HG02759 (cell line): ENCODE measurements around the gene DND1.
A peak's percentile ranks its signal among the peaks of the same experiment; 100 is the strongest.
"Not testable (repeated sequence)": the region's sequence is repeated elsewhere in the genome, so short reads cannot be mapped to it uniquely, and the experiment has no call there.

Experiments
- ATAC-seq: cut with Tn5 transposase; IDR thresholded peaks from one replicate; pipeline ENCODE4 v1.9.1; 2021; ENCODE audit warnings: mild to moderate bottlenecking, moderate library complexity; ENCODE audit not compliant: unreplicated experiment

DND1 gene

GRCh38 chr5:140673187-140673976 lies at the start of gene DND1:
Gene DND1, minus strand, starts transcription at chr5:140673576. Its CDS starts 34 bp downstream, at chr5:140673542.
- no peak for ATAC-seq

DNA sequence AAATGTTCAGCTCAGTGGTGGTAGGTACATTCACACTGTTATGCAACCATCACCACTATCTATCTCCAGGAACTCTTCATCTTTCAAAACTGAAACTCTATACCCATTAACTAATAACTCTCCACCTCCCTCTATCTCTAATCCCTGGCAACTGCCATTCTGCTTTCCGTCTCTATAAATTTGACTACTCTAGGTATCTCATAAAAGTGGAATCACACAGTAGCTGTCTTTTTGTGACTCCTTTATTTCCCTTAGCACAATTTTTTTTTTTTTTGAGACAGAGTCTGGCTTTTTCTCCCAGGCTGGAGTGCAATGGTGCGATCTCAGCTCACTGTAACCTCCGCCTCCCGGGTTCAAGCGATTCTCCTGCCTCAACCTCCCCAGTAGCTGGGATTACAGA lies 48.0 kb upstream of the DND1 start:
- not testable (repeated sequence) for ATAC-seq

GRCh38 chr5:140720738-140721137 lies 47.4 kb upstream of the DND1 start:
- ATAC-seq, result not testable (repeated sequence)

- ATAC-seq, result no peak
Observed at GRCh38 chr5:140718266-140718592, 44.9 kb upstream of the DND1 start.

- not testable (repeated sequence) for ATAC-seq
Observed at GRCh38 chr5:140716238-140716637, 42.9 kb upstream of the DND1 start.

- no peak for ATAC-seq
Observed at GRCh38 chr5:140713562-140714094, 40.3 kb upstream of the DND1 start.

DNA sequence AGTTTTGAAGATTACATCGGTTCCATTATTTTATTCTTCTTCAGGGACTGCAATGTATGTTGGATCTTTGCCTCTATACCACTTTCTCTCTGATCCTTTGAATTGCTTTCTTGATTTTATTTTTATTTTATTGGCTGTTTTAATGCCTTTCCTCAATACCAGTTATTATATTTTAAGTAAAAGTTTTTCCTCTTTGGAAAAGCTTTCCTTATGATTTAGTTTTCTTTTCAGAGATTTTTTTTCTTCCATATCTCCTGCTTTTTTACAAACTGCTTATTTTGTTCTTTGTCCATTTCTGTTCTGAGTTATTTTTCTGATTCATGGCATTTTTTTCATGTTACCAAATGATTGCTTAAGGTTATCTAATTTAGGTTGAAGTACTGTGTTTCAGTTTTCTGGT lies 38.4 kb upstream of the DND1 start:
- no peak for ATAC-seq

DNA sequence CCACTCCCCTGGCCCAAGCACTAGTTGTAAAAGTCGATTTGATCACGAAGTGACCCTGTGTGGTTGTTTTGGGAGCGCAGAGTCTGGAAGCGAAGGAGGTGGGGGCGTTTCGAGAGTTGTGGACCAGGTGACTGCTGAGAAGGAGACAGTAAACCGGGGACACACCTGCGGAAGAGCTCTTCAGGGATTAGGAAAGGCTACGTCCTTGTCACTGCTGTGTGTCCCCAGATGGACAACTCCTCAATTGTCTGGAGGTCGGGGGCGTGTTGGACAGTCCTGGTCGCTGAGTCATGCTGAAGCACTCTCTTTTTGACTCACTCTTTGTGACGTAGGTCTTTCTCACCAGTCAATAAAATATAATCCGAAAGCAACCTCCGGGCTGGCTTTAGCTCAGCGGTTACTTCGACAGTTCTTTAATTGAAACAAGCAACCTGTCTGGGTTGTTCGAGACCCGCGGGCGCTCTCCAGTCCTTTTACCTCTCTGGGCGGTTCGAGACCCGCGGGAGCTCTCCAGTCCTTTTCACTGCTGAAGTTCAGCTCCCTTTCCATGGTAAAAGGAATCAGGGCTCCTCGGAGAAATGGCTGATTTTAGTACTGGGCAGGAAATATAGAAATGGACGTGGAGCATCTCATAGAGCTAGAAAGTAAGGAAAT lies 37.6 kb upstream of the DND1 start:
- peak; percentile 90 for ATAC-seq

DNA sequence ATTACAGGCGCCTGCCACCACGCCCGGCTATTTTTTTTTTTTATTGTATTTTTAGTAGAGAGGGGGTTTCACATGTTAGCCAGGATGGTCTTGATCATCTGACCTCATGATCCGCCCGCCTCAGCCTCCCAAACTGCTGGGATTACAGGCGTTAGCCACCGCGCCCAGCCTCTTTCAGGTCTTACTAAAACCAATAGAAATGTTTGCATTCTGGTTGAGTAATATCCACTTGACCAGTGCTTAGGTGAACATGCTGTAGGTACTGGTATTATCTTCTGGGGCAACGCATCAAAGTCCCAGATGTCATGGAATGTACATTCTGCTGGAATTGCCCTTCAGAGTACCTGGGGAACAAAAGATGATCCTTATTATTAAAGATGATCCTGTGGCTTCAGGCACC lies 35.4 kb upstream of the DND1 start:
- ATAC-seq, result not testable (repeated sequence)

DNA sequence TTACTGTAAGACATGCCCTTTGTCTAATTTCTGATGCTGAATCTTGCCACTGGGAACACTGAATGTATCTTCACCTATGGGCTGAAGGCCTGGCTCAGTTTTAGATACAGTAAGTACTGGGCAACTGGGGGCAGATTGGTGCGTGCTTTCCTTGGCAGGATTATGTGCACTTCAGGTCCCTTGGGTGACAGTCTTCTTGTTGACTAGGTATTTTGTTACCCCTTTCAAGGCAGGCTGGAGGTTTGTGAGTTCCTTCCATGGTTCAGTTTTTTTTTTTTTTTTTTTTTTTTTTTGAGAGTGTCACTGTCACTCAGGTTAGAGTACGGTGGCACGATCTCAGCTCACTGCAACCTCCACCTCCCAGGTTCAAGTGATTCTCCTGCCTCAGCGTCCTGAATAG lies 34.4 kb upstream of the DND1 start:
- no peak for ATAC-seq

DNA sequence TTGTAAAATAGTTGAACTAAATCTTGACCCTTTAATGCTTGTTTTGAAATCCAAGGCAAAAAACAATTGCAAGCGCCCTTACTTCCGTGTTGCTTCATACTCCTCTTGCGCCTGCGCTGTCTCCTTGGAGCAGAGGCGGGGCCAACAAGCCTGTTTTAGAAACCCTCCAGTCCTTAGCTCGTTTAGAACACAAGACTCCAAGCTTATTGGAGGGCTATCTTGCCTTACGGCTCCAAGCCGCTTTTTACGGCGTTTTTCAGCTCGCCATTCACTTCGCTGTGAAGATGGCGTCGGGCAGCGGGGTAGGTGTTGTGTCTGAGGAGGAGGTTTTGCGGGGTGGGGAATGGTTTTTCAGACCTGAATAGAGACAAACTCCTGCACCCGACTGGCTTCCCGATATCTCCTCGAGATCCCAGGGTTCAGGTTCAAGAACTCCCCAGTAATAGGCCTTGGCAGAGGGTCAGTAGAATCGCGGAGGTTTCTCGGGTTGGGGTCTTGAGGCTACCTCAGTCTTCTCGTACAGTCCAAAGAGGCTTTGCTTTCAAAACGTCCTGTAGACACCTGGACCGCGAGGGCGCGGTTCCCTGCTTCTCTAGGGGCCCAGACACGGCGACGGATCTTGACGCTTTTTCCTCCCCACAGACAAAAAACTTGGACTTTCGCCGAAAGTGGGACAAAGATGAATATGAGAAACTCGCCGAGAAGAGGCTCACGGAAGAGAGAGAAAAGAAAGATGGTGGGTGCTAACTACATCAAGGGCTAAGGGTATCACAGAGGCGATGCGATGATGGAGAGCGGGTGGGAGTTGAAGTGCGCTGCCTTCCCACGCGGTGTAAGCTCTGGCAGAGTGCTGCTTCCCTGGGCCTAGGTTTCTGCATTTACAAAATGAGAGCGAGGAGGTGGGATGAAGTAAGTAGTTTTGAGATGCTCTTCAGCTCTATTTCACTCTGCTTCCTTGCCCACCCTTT lies 27.1 kb upstream of the DND1 start, which contains the start of gene ZMAT2:
TSS of gene ZMAT2 (plus strand) at position 271 of the 968 bp plus-strand sequence. CDS start at position 285, 14 bp downstream.
- ATAC-seq, result peak; percentile 96

GRCh38 chr5:140696891-140697492 lies 23.6 kb upstream of the DND1 start:
- no peak for ATAC-seq

DNA sequence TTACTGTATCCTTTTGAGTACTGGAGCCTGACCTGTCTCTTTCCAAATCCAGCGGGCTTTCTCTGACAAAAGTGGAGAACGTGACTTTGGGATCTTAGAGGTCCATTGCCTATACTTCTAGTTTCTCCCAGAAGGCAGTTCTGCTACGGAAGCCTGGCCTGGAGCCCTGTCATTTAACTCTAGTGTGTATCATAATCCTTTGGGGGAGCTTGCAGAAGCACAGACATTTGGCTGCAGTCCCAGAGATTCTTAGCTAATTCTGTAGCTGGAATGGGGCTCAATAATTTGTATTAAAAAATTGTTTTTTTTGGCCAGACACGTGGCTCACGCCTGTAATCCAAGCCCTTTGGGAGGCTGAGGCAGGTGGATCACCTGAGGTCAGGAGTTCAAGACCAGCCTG lies 20.9 kb upstream of the DND1 start:
- no peak for ATAC-seq

DNA sequence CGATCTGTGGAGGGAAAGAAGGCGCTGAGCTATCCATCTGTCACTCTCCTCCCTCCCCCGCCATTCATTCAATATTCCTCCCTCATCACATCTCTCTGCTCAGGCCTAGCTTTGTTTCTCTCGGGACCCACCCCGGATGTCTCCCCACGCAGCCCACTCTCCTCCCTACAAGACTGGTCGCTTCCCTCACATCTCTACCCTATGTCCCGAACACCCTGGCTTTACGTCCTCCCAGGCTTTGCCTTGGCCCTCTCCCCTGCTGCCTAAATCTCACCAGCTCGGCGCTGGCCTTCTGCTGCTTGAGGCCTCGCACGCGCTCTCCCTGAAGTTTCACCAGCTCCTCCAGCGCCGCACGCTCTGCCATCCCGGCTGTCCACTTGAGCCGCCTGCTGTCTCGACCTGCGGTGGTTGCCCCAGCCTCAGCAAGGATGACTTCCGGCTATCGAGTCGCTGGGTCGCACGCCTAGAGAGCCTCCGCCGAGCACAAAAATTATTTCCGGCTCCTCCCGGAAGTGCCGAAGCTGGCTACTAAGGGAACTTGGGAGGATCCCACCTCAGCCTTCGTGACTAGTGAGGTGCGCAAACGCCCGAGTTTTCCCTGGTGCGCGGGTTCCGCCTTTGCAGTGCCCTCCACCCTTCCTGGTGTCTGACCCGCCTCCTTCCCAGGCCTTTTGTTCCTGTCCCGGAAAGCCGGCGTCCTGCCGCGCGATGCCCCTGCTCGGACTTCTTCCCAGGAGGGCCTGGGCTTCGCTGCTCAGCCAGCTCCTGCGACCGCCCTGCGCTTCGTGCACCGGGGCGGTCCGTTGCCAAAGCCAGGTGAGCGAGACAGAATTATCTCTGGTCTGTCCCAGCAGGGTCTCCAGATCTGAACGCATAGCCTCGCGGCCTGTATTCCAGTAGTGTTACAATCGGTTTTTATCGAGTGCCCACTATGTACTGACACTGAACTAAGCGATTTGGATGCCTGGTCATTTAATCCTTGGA lies 17.9 kb upstream of the DND1 start, which contains the start of the genes HARS1 and HARS2:
TSS of gene HARS1 (minus strand) at position 430 of the 984 bp plus-strand sequence. CDS start at position 364, 66 bp downstream.
TSS of gene HARS2 (plus strand) at position 515 of the 984 bp plus-strand sequence. CDS start at position 709, 194 bp downstream.
- peak; percentile 98 for ATAC-seq

DNA sequence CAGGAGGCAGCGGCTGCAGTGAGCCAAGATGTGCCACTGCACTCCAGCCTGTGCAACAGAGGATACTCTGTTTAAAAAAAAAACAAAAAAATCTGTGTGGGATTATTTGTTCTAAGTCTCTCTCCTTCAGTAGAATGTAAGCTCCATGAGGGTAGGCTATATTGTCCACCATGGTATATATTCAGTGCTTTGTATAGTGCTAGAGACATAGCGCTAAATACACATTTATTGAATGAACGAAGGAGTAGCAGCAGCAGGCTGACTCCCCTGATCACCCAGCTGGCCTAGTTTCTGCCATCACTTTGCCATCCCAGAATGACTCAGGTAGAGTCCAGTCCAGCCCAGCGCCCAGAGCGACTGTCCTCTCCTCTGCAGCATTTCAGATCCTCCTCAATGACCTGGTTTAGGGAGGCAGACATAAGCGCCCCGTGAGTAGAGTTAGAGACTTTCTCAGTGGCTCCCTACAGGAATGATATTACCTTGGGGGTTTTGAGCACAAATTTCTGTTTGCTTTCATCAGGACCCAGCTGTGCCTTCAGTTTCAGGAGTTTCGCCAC lies 17.1 kb upstream of the DND1 start:
- ATAC-seq, result no peak

- no peak for ATAC-seq
Observed at GRCh38 chr5:140678993-140679392, 5.6 kb upstream of the DND1 start.

GRCh38 chr5:140677947-140678346 lies 4.6 kb upstream of the DND1 start:
- ATAC-seq, result no peak

- no peak for ATAC-seq
Observed at GRCh38 chr5:140674629-140675028, 1.3 kb upstream of the DND1 start.

GRCh38 chr5:140674211-140674610 lies 835 bp upstream of the DND1 start:
- ATAC-seq, result no peak
